Amniotic epithelial cell (primary cell): Measurements from ENCODE around the gene DCTN3.
A peak's percentile ranks its signal among the peaks of the same experiment; 100 is the strongest.

Experiments
- DNase-seq: peaks from one replicate; pipeline ENCODE4 v3.0.0-alpha.2; 2010; ENCODE audit warnings: low read depth

The DCTN3 gene

DNA sequence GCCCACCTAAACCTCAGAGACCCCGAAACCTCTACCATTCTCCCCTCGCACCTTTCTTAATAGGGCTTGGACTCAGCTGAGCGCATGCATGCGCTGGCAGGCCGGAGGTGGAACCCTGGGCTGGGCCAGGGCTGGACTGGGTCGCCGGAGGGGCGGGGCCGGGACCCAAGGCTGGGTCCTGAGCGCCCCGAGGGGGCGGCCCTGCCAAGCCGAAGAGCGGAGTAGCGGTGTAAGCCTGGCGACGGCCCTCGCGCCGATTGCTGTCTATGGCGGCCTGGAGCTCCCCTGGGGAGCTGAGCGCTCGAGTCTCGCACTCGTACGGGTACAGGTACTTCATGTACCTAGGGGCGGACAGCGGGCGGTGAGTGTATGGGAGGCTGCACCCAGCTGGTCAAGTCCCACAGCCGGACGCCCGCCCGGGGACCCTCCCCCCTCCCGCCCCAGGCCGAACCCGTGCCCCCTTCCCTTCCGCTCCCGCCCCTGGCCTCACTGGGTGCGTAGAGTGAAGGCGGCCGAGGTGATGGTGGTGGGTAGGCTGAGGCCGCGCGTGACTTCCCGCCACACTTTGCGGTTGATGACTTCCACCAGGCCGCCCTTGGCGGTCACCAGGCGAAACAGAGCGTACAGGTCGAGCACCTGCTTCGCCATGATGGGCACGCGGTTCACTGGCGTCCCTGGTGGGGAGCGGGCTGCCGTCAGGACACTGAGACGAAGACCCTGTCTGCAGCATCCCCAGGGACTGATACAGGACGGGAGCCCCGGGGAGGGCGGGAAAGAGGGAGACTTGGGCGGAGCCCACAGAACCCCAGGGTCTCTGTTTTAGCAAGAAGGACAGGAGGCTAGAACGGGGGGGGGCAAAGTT, 3.3 kb upstream of the DCTN3 start:
- DNase-seq = no peak

- DNase-seq = no peak
These were observed 5.2 kb downstream of the DCTN3 start for GRCh38 chr9:34615132-34615531.

GRCh38 chr9:34612788-34613390, 7.4 kb downstream of the DCTN3 start:
- peak; percentile 60 for DNase-seq

DNA sequence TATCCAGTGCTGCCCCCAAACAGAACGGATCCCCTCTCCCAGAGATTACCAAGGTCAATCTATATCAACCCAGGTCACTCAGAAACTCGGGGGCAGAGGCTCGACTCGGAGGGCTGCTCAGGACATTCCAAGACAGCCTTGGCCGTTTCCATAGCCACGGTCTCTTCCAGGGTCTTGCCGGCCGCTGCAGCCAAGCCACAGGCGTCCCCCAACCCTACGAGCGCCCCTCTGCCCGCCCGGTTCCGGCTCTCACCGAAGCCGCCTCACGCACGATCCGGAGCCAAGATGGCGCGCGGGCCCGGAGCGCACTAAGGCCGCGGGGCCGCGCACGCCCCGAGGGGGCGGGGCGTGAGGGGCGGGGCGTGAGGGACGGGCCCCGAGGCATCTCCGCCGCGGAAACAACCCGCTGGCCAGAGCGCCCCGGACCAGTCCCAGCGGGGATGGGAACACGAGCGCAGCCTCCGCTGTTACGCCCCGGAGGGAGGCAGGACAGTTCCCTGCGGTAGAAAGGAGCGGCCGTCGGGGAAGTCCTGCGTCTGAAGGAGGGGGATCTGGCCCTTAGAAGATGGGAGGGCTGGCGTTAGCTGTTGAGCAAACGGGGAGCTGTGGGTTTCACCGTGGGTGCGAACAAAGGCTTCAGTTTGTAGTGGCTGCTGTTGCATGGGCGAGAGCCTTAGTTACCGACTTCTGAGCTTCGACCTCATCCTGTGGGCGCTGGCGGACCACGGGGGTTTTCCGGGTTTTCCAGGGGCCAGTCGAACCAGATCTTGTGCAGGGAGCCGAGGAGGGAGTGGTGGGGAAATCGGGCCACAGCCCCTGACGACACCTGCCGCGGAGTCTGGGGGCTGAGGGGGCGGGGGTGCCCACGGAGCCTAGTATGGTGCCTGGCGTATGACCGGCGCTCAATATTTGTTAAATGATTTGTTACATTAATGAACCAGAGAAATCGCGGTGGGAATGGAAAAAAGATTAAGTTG, 8.2 kb downstream of the DCTN3 start, which contains the start of gene RPP25L:
Gene RPP25L, minus strand, starts transcription at position 287 of the 977 bp plus-strand sequence. CDS start 801 bp downstream, outside the sequence.
- peak; percentile 72 for DNase-seq

GRCh38 chr9:34611251-34611810, 9.0 kb downstream of the DCTN3 start:
- no peak for DNase-seq

GRCh38 chr9:34610434-34611206, 9.7 kb downstream of the DCTN3 start:
- DNase-seq = peak; percentile 16

- DNase-seq = no peak
These were observed 13.0 kb downstream of the DCTN3 start for GRCh38 chr9:34607331-34607730.

DNA sequence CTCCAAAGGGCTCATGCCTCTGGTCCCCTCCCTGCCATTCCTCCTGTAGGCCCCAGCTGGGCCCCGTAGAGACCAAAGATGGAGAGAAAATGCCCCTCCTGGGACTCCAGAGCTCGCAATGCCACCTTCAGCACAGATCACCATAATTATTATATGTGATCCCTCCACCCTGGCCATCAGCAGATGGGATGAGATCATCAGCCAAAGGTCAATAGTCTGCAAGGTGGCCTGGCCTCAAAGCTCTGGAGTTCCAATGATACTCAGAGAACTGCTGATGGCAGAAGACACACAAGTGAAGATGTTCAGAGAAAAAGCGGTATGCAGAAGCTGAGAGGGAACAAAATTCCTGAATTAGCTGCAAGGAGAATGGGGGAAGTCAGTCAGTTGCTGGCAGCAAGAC, 13.4 kb downstream of the DCTN3 start:
- no peak for DNase-seq

- DNase-seq = no peak
These were observed 14.1 kb downstream of the DCTN3 start for GRCh38 chr9:34606190-34606589.

DNA sequence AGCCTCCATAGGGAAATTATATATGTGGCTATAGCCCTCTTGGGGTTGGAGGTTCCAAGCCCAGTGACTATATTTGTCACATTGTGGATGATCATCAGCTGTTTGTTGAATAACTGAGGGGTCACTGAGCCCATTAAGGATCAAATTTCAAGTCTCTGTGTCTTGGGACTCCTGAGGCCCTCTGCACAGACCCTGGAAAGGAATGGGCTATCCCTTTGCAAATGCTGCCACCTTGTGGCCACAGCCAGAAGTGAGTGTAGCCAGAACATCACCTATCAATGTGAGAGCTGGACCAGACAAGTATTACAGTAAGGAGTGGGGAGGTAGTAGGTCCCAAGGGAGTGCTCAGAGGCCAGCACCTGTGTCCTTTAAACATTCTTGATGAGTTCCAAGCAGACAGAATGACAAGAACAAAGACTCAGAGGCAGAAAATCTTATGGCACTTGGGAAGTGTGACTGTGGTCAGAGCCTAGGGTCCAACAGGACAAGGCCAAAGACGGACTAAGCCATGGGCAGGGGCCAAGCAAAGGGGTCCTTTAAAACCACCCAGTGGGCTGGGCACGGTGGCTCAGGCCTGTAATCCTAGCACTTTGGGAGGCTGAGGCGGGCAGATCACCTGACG, 16.6 kb downstream of the DCTN3 start:
- DNase-seq = peak; percentile 54

GRCh38 chr9:34601937-34602573, 18.2 kb downstream of the DCTN3 start:
- DNase-seq = no peak

DNA sequence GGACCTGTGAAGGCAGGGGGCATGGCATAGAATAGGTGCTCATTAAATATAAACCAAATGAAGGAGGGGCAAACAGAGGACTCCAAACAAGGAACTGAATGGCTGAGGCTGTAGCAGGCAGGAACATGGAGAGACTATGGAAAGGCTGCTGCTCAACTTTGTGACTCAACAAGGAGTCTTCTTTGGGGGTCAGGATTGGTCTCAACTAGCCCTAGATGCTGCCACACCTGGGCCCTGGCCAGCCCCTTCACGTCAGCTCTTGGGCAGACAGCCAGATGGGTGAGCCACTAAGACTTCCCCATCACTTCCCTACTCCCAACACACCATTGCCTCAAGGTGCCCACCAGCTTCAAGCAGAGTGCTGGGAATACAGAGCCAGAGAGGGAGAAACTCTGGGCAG, 19.4 kb downstream of the DCTN3 start:
- no peak for DNase-seq

DNA sequence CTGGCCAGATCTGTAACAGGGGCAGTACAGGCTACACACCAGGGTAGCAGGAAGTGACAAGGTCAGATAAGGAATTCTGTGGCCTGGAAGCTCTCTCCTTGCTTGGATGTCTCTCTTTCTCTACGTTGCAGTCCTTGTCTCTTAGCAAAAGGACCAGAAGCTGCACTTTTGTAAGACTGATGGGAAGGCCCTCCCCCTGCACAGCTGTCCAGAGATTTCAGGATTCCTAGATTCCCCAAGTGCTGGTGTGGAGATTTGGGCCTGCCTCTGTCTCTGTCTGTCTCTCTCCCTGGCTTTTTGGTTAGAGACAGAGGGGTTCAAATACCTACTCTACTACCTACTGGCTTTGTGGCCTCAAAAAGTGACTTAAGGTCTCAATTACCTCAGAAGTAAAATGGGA, 20.7 kb downstream of the DCTN3 start:
- no peak for DNase-seq

DNA sequence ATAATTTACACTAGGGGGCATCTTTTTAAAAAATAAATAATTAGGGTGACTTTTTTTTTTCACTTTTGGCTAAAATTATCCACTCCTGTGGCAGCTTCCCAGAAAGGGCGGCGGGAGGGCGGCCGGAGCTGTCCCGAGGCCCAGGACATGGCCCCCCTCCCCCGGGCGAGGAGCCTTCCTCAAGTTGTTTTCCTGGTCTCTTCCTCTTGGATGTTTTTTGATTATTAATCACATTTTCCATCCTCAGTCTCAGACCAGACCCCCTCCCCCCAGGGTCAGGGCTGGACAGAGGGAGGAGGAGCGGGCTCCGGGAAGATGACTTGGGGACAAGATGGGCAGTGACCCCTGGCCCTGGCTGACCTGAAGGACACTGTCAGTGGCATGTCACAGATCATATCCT, 26.1 kb downstream of the DCTN3 start:
- DNase-seq = no peak

DNA sequence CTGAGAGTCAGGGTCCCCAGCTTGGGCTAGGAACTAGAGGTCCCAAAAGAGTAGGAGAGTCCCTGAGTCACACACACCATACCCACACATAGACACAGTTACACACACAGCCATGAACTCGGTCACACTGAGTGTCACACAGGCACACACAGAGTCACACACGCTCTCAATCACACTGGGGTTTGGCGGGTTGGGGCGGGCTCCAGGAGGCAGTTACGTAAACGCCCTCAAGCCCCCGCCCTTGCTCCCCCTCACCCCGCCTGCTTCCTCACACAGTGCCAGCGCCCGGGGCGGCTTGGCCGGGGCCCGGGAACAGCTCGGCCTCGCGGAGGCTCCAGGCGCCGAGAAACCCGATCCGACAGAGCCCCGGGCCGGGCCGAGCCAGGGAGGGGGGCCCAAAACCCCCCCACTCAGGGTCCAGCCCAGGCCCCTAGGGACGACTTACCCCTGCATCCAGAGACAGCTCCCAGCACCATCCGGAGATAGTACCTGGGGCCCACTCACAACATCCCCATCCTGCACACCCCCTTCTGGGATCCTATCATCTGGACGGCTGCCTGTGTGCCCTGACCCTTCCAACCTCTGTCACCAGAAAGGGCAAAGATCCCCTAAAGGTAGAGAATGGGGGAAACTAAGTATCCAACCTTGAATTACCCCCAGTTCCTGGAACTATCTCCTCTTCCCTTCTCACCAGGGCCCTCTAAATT, 27.2 kb downstream of the DCTN3 start:
- DNase-seq = no peak

DNA sequence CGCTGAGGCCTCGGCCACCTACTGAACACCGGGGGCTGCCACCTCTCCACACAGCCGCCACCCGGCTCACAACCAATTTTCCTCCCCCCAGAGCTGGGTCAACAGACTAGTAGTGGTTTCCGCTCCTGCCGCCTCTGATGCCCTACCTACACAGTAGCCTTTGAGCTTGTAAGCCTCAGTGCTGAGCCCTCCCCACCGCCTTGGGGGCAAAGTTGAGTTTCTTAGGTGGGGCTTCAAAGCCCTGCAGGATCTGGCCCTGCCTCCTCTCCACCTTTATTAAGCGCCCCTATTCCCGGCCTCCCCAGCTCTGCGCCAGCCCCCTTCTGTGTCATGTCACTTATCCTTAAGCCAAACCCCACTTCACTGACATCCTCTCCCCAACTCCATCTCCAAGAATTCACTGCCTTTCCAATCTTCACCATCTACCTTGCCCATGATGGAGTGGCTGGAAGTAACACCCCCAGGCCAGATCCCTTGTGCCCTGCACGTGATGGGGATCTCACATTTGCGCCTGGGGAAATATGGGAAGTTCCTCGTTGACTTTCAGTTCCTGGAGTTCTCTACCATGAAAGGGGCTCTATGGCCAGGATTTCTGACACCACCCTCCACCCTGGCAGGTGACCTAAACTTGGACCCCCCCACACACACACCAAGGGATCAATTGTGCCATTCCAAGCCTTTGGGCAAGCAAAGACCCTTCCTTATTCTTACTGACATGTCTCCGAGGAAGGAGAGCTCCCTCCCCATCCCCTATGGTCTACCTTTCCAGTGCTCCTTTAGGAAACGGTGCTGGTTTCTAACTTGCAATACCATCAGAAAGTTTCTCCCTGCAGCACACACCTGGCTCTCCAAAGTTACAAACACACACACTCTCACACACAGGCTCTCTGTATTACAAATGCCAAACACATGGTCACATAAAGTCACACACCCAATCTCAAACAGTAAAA, 28.1 kb downstream of the DCTN3 start:
- DNase-seq = no peak

GRCh38 chr9:34591248-34591916, 28.9 kb downstream of the DCTN3 start:
- DNase-seq = peak; percentile 54
